A549 (cell line): Measurements from ENCODE around the gene PALM3.

Source experiments
- CHD2 ChIP-seq: fragments of 150-350 bp; IDR thresholded peaks from 2 replicates; pipeline ENCODE4 v1.6.1; 2014; ENCODE audit warnings: low read length; ENCODE audit not compliant: partially characterized antibody
- EHMT2 ChIP-seq: fragments of 200-600 bp; sonication (generic); IDR thresholded peaks from 2 replicates; pipeline ENCODE4 v1.6.1; 2016; ENCODE audit warnings: antibody characterized with exemption, low read depth, mild to moderate bottlenecking, moderate library complexity
- ESRRA ChIP-seq: fragments of 150-350 bp; IDR thresholded peaks from 2 replicates; pipeline ENCODE4 v1.6.1; 2014; ENCODE audit warnings: mild to moderate bottlenecking, low read length, borderline replicate concordance
- JUN ChIP-seq, 2 experiments: fragments of >200 bp; sonication (Bioruptor Twin); formaldehyde crosslinking; IDR thresholded peaks; 2 replicates in 1 of 2; 3 replicates in 1 of 2; pipeline ENCODE4 v1.6.1; 2016 to 2017
- RAD21 ChIP-seq, 2 experiments: fragments of >200 bp in 1 of 2; sonication (Bioruptor Twin) in 1 of 2; formaldehyde crosslinking in 1 of 2; IDR thresholded peaks in 1 of 2; conservative IDR thresholded peaks in 1 of 2; 2 replicates in 1 of 2; 3 replicates in 1 of 2; pipeline ENCODE4 v1.6.1; 2012 to 2018; ENCODE audit warnings: inconsistent platforms in 1 of 2
- RFX5 ChIP-seq: fragments of 450-650 bp; IDR thresholded peaks from 2 replicates; pipeline ENCODE4 v1.7.1; 2014; ENCODE audit warnings: antibody characterized with exemption, mild to moderate bottlenecking, moderate library complexity
- TF ChIP-seq, protein P1 (sequence below): IDR thresholded peaks from 2 replicates; pipeline ENCODE4 v1.6.1; 2012
- TF ChIP-seq, protein P2 (sequence below): fragments of 200-600 bp; sonication (generic); IDR thresholded peaks from 2 replicates; pipeline ENCODE4 v1.6.1; 2016; ENCODE audit warnings: antibody characterized with exemption, mild to moderate bottlenecking, moderate library complexity
- TF ChIP-seq, protein P3 (sequence below): fragments of >200 bp; sonication (Bioruptor Twin); formaldehyde crosslinking; IDR thresholded peaks from 3 replicates; pipeline ENCODE4 v1.5.1; 2016

GRCh38 chr19:14088634-14089411 lies 26.9 kb upstream of the PALM3 start:
- no peak for TF ChIP-seq RFX5
- TF ChIP-seq, protein P1, sequence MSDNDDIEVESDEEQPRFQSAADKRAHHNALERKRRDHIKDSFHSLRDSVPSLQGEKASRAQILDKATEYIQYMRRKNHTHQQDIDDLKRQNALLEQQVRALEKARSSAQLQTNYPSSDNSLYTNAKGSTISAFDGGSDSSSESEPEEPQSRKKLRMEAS: no peak
- no peak for TF ChIP-seq CHD2
- TF ChIP-seq JUN (IDR thresholded peaks at IDR 0.05): no peak; a peak in 1 of 5 replicates
- no peak for TF ChIP-seq EHMT2
- TF ChIP-seq, protein P2, sequence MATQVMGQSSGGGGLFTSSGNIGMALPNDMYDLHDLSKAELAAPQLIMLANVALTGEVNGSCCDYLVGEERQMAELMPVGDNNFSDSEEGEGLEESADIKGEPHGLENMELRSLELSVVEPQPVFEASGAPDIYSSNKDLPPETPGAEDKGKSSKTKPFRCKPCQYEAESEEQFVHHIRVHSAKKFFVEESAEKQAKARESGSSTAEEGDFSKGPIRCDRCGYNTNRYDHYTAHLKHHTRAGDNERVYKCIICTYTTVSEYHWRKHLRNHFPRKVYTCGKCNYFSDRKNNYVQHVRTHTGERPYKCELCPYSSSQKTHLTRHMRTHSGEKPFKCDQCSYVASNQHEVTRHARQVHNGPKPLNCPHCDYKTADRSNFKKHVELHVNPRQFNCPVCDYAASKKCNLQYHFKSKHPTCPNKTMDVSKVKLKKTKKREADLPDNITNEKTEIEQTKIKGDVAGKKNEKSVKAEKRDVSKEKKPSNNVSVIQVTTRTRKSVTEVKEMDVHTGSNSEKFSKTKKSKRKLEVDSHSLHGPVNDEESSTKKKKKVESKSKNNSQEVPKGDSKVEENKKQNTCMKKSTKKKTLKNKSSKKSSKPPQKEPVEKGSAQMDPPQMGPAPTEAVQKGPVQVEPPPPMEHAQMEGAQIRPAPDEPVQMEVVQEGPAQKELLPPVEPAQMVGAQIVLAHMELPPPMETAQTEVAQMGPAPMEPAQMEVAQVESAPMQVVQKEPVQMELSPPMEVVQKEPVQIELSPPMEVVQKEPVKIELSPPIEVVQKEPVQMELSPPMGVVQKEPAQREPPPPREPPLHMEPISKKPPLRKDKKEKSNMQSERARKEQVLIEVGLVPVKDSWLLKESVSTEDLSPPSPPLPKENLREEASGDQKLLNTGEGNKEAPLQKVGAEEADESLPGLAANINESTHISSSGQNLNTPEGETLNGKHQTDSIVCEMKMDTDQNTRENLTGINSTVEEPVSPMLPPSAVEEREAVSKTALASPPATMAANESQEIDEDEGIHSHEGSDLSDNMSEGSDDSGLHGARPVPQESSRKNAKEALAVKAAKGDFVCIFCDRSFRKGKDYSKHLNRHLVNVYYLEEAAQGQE: no peak
- TF ChIP-seq ESRRA: no peak
- TF ChIP-seq, protein P3, sequence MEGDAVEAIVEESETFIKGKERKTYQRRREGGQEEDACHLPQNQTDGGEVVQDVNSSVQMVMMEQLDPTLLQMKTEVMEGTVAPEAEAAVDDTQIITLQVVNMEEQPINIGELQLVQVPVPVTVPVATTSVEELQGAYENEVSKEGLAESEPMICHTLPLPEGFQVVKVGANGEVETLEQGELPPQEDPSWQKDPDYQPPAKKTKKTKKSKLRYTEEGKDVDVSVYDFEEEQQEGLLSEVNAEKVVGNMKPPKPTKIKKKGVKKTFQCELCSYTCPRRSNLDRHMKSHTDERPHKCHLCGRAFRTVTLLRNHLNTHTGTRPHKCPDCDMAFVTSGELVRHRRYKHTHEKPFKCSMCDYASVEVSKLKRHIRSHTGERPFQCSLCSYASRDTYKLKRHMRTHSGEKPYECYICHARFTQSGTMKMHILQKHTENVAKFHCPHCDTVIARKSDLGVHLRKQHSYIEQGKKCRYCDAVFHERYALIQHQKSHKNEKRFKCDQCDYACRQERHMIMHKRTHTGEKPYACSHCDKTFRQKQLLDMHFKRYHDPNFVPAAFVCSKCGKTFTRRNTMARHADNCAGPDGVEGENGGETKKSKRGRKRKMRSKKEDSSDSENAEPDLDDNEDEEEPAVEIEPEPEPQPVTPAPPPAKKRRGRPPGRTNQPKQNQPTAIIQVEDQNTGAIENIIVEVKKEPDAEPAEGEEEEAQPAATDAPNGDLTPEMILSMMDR: no peak
- no peak for TF ChIP-seq RAD21 (conservative IDR thresholded peaks at IDR 0.05 in 1 of 2, IDR thresholded peaks at IDR 0.05 in 1 of 2)
